ENCODE data around the gene CENPT. TPM values are rescaled to one million over a fixed set of nuclear protein-coding genes. Genes with fewer than 3 reads are reported as not detected.

Gene CENPT
- total RNA-seq, 2 experiments from 2014 or later, result 55.4 to 85.3 TPM

- Histone ChIP-seq H3K36me3 (ENCODE audit: insufficient read depth, low read length) (peaks cover 36% of the 10 kb centered on the region), H2AFZ (ENCODE audit: low read length) (peak overlapping the region; percentile 12; the same call in 1 of the 2 replicates), H3K27ac (ENCODE audit: low read depth, low read length, poor library complexity, severe bottlenecking) (peak overlapping the region; percentile 29), H3K4me1 (ENCODE audit: insufficient read depth, low read length, poor library complexity, severe bottlenecking) (peaks cover 51% of the 10 kb centered on the region), H3K79me2 (ENCODE audit: insufficient read depth, low read depth, low read length) (peaks cover 46% of the 10 kb centered on the region), H3K4me2 (ENCODE audit: low read length) (peak overlapping the region; percentile 72), H4K20me1 (ENCODE audit: insufficient read depth, low read length) (no peaks in the 10 kb centered on the region), H3K4me3 (ENCODE audit: low read depth, low read length, poor library complexity, severe bottlenecking) (peak overlapping the region; percentile 80), H3K9me3 (ENCODE audit: low read length) (no peaks in the 10 kb centered on the region), H3K9me2 (ENCODE audit: insufficient read depth, low read length) (no peaks in the 10 kb centered on the region)
- no TSS peak for BruUV-seq (replicated peaks)
- intact Hi-C loops (cut with micrococcal nuclease; ENCODE audit: unreplicated experiment), result loop anchor here (10.0 kb wide), 1 partner anchor 261 kb away; no protein-coding TSS in a partner anchor
- peak; percentile 38 for DNase-seq (ENCODE audit: low spot score)
- POLR2A ChIA-PET, result interaction anchor here (0.6 to 1.7 kb wide), 10 partner anchors 9 to 265 kb away, joined by 3 to 7 read pairs (median 3); partner anchors contain the start of genes GFOD2 and NUTF2
- CTCF ChIA-PET (ENCODE audit: unreplicated experiment), result no interaction called here
- no peak for TF ChIP-seq CTCF (conservative IDR thresholded peaks at IDR 0.05; ENCODE audit: low read length)
- TF ChIP-seq EZH2phosphoT487 (IDR thresholded peaks at IDR 0.05; ENCODE audit: borderline replicate concordance, low read depth, low read length), result no peak
Observed at GRCh38 chr16:67805718-67806427, 41.6 kb downstream of the CENPT start.

GRCh38 chr16:67804853-67805542 lies 42.5 kb downstream of the CENPT start:
- no peak overlapping the region for H2AFZ ChIP-seq (ENCODE audit: low read length)
- peaks cover 45% of the 10 kb centered on the region for H3K36me3 ChIP-seq (ENCODE audit: insufficient read depth, low read length)
- H3K4me2 ChIP-seq (ENCODE audit: low read length), result peak overlapping the region; percentile 72
- BruUV-seq (replicated peaks), result TSS peak; percentile 66
- peak overlapping the region; percentile 3 for H3K27ac ChIP-seq (ENCODE audit: low read depth, low read length, poor library complexity, severe bottlenecking)
- intact Hi-C loops (cut with micrococcal nuclease; ENCODE audit: unreplicated experiment), result loop anchor here (10.0 kb wide), 1 partner anchor 260 kb away; no protein-coding TSS in a partner anchor
- H3K9me3 ChIP-seq (ENCODE audit: low read length), result no peaks in the 10 kb centered on the region
- peaks cover 59% of the 10 kb centered on the region for H3K4me1 ChIP-seq (ENCODE audit: insufficient read depth, low read length, poor library complexity, severe bottlenecking)
- H3K9me2 ChIP-seq (ENCODE audit: insufficient read depth, low read length), result no peaks in the 10 kb centered on the region
- H4K20me1 ChIP-seq (ENCODE audit: insufficient read depth, low read length), result no peaks in the 10 kb centered on the region
- TF ChIP-seq CTCF (conservative IDR thresholded peaks at IDR 0.05; ENCODE audit: low read length) (no peak), EZH2phosphoT487 (IDR thresholded peaks at IDR 0.05; ENCODE audit: borderline replicate concordance, low read depth, low read length) (no peak)
- peak overlapping the region; percentile 80 for H3K4me3 ChIP-seq (ENCODE audit: low read depth, low read length, poor library complexity, severe bottlenecking)
- ChIA-PET CTCF (ENCODE audit: unreplicated experiment) (no interaction called here), POLR2A (no interaction called here)
- no peak for DNase-seq (ENCODE audit: low spot score)
- peaks cover 55% of the 10 kb centered on the region for H3K79me2 ChIP-seq (ENCODE audit: insufficient read depth, low read depth, low read length)
